Stimulated activated CD8-positive, alpha-beta memory T cell treated with anti-CD3 and anti-CD28 coated beads, Interleukin-4, amount 100 ng/mL, for 4 hours (primary cell): Measurements from ENCODE around the gene SEC22C.

Experiments used
- DNase-seq, 2 donors: peaks; one replicate each; pipeline ENCODE4 v3.0.0-alpha.2; 2020; ENCODE audit warnings: low read depth in 2 of 2, low spot score in 1 of 2

Gene SEC22C

DNA sequence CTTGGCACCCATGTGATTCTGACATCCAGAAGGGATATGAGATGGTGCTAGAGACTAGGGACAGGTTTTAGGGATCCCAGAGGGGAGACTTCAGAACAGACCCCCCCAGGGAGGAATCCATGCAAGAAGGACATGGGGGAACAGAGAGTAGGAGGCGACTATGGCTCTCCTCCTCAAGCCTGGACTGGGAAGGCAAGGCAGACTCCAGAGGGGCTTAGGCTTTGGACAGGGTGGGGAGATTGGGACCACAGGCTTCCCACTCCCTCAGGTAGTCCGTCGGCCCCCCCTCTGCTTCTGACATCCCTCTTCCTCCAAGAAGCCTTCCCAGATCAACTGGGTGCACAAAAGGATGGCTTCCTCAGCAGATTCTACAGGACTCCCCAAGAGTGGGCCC lies 82.3 kb downstream of the SEC22C start:
- no peak for DNase-seq

DNA sequence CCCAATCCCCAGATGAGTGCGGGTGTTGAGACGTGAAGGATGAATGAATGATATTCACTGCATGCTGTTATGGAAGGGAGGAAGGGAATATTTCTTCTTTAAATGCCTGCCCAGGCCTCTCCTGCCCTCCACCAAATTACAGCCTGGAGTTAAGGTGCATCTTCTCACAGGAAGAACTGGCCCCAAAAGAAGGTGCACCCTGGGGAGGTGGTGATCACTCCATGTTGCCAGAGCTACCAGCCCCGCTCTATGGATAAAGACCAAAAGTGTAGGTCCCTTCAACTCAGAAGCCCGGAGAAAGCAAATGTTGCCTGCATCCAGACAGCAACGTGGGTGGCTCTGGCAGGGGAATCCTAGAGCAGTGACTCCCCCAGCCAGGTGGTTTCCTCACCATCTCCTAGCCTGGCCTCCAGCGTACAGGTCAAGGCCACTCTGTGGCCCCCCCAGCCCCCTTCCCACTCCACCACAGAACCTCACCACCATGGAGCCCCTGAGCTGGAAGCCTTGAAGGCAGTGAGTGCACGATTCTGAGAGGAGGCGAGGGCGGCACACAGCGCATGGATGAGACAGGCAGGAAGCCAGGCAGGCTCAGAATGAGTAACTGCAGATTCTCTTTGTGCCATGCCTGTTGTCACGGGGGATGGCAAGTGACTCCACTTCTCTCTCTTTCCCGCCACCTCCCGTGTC lies 82.8 kb downstream of the SEC22C start:
- no peak for DNase-seq

GRCh38 chr3:42498034-42498433 lies 83.7 kb downstream of the SEC22C start:
- DNase-seq: no peak
